Measurements from ENCODE around the gene PCDH9.
"Not testable (repeated sequence)": the region's sequence is repeated elsewhere in the genome, so short reads cannot be mapped to it uniquely, and the experiment has no call there.

- TF ChIP-seq, protein P1, sequence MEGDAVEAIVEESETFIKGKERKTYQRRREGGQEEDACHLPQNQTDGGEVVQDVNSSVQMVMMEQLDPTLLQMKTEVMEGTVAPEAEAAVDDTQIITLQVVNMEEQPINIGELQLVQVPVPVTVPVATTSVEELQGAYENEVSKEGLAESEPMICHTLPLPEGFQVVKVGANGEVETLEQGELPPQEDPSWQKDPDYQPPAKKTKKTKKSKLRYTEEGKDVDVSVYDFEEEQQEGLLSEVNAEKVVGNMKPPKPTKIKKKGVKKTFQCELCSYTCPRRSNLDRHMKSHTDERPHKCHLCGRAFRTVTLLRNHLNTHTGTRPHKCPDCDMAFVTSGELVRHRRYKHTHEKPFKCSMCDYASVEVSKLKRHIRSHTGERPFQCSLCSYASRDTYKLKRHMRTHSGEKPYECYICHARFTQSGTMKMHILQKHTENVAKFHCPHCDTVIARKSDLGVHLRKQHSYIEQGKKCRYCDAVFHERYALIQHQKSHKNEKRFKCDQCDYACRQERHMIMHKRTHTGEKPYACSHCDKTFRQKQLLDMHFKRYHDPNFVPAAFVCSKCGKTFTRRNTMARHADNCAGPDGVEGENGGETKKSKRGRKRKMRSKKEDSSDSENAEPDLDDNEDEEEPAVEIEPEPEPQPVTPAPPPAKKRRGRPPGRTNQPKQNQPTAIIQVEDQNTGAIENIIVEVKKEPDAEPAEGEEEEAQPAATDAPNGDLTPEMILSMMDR (IDR thresholded peaks at IDR 0.05) = not testable (repeated sequence)
- TF ChIP-seq POLR2A (IDR thresholded peaks at IDR 0.05) = not testable (repeated sequence)
Measured at GRCh38 chr13:67096893-67097292, 133.2 kb downstream of the PCDH9 start.
